ENCODE measurements around the gene SS18.
A peak's percentile ranks its signal among the peaks of the same experiment; 100 is the strongest.
"Not testable (repeated sequence)": the region's sequence is repeated elsewhere in the genome, so short reads cannot be mapped to it uniquely, and the experiment has no call there.

The SS18 gene, protein sequence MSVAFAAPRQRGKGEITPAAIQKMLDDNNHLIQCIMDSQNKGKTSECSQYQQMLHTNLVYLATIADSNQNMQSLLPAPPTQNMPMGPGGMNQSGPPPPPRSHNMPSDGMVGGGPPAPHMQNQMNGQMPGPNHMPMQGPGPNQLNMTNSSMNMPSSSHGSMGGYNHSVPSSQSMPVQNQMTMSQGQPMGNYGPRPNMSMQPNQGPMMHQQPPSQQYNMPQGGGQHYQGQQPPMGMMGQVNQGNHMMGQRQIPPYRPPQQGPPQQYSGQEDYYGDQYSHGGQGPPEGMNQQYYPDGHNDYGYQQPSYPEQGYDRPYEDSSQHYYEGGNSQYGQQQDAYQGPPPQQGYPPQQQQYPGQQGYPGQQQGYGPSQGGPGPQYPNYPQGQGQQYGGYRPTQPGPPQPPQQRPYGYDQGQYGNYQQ

DNA sequence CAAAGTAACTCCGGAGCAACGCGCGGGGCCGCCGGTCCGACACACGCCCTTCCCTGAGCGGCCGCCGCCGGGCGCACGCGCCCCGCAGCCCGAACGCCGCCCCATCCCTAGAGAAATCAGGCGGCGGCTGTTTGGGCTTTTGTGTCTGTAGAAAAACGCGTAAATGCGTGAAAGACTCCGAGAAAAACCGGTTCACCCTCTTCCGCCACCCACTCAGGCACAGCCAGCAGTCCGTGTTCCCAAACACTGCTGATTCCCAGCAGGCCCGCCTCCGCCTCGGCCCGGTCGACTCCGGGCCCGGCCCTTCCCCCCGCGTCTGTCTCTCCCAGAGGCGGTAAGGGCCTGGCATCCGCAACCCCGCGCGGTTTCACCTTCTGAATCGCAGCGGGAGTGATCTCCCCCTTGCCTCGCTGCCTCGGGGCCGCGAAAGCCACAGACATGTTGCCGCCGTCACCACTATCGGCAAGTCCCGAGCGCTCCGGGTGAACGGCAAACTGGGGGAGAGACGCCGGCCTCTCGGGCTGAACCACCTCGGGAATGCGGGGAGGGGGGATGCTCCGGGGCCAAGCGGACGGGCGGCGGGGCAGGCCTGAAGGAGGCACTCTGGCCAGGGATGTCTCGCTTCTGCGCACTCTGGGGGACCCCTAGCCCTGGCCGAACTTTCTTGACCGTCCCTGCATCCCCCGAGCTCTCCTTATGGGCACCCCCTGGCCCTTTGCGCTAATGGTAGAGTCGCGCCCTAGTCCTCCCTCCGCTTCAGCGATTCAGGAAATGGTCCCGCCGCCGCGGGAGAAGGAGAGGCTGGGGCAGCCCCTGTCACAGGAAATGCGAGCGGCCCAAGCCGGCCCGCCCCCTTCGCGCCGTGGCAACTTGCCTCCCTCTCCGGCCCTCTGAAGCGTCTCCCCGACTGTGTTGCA, at the start of gene SS18:
TSS of gene SS18 (minus strand) at position 484 of the 917 bp plus-strand sequence. CDS start at position 440, 44 bp downstream.
- Histone ChIP-seq H3K27me3 (ENCODE audit: control insufficient read depth in 1 of 2, insufficient read depth in 2 of 2, low read length in 2 of 2) (no peaks in the 10 kb centered on the region), H3K36me3 (ENCODE audit: control insufficient read depth in 2 of 2, insufficient read depth in 2 of 2, low read length in 2 of 2) (peaks cover 0 to 3% of the 10 kb centered on the region in 2 donors), H3K4me3 (ENCODE audit: low read length in 2 of 2) (peak within 1 kb of the TSS; percentile 93 to 96), H3K9me3 (ENCODE audit: control insufficient read depth in 2 of 2, low read length in 2 of 2) (no peaks in the 10 kb centered on the region), H3K27ac (ENCODE audit: low read length) (peak within 1 kb of the TSS; percentile 97), H3K4me1 (ENCODE audit: control insufficient read depth, insufficient read depth, low read length) (no peaks in the 10 kb centered on the region), H3K9ac (ENCODE audit: low read length in 2 of 2) (peak within 1 kb of the TSS; percentile 95)

DNA sequence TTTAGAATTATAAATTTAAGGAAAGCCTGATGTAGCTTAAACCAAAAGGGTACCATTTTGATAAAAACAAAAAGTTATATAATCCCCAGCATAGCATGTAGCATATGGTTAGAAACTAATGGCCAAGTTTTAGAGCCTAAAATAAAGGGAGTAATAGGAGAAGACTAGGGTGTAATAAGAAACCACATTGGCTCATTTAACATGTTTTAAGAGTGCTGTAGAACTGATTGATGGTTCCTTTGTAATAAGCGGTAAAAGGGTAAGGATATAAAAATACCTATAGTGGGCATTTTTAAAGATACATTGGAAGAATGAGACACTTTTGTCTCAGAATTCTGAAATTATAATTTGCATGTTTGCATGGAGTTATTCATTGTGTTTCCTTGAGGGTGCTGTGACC, 45.1 kb upstream of the SS18 start:
- no peak overlapping the region for H3K4me3 ChIP-seq (ENCODE audit: low read length in 2 of 2)
- no peak overlapping the region for H3K9ac ChIP-seq (ENCODE audit: low read length in 2 of 2)

DNA sequence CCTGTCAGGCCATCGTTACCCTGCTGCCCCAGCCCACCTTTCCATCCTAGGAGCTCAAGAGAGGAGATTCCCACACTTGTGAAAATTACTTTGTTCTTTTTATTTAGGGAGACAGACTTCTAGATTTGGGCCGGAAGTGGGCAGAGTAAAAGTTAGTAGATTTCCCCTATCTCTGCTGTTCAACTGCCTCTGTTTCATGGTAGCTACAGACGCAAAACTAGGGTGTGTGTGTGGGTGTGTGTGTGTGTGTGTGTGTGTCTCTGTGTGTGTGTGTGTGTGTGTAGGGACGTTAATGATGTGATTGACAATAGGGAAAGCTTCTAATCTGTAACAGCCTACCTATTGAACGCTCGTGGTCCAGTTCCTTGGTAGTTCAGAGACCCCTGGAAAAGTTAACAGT, 43.7 kb upstream of the SS18 start:
- no peak overlapping the region for H3K27ac ChIP-seq (ENCODE audit: low read length)
- H3K9ac ChIP-seq (ENCODE audit: low read length in 2 of 2): no peak overlapping the region
- no peaks in the 10 kb centered on the region for H3K9me3 ChIP-seq (ENCODE audit: control insufficient read depth in 2 of 2, low read length in 2 of 2)
- H3K4me3 ChIP-seq (ENCODE audit: low read length in 2 of 2): no peak overlapping the region
- H3K27me3 ChIP-seq (ENCODE audit: control insufficient read depth in 1 of 2, insufficient read depth in 2 of 2, low read length in 2 of 2): no peaks in the 10 kb centered on the region
- no peaks in the 10 kb centered on the region for H3K4me1 ChIP-seq (ENCODE audit: control insufficient read depth, insufficient read depth, low read length)
- H3K36me3 ChIP-seq (ENCODE audit: control insufficient read depth in 2 of 2, insufficient read depth in 2 of 2, low read length in 2 of 2): no peaks in the 10 kb centered on the region

More for the DNA sequence above, 45.1 kb upstream of the SS18 start:
- Histone ChIP-seq H3K36me3 (ENCODE audit: control insufficient read depth in 2 of 2, insufficient read depth in 2 of 2, low read length in 2 of 2) (no peaks in the 10 kb centered on the region), H3K9me3 (ENCODE audit: control insufficient read depth in 2 of 2, low read length in 2 of 2) (no peaks in the 10 kb centered on the region), H3K4me1 (ENCODE audit: control insufficient read depth, insufficient read depth, low read length) (no peaks in the 10 kb centered on the region), H3K27me3 (ENCODE audit: control insufficient read depth in 1 of 2, insufficient read depth in 2 of 2, low read length in 2 of 2) (no peaks in the 10 kb centered on the region), H3K27ac (ENCODE audit: low read length) (no peak overlapping the region)

DNA sequence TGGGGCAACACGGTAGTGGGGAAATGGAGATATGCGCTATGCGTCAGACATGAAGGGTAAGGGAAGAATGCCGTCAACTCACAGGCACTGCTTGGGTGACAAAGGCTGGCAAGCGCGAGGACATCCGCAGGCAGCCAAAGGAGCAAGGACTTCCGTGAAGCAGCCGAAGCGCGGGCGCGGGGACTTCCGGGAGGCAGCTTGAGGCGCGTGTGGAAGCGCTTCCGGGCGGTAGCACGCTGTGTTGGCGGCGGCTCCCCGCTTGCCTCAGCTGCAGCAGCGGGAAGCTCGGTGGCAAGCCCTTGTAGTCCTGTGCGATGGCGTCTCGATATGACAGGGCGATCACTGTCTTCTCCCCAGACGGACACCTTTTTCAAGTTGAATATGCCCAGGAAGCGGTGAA, 43.2 kb upstream of the SS18 start, which contains the start of gene PSMA8:
TSS of gene PSMA8 (plus strand) at position 218 of the 400 bp plus-strand sequence. CDS start at position 315, 97 bp downstream.
- Histone ChIP-seq H3K4me1 (ENCODE audit: control insufficient read depth, insufficient read depth, low read length) (no peaks in the 10 kb centered on the region), H3K27me3 (ENCODE audit: control insufficient read depth in 1 of 2, insufficient read depth in 2 of 2, low read length in 2 of 2) (no peaks in the 10 kb centered on the region), H3K27ac (ENCODE audit: low read length) (no peak within 1 kb of the TSS), H3K9me3 (ENCODE audit: control insufficient read depth in 2 of 2, low read length in 2 of 2) (no peaks in the 10 kb centered on the region), H3K9ac (ENCODE audit: low read length in 2 of 2) (no peak within 1 kb of the TSS), H3K4me3 (ENCODE audit: low read length in 2 of 2) (no peak within 1 kb of the TSS), H3K36me3 (ENCODE audit: control insufficient read depth in 2 of 2, insufficient read depth in 2 of 2, low read length in 2 of 2) (no peaks in the 10 kb centered on the region)

DNA sequence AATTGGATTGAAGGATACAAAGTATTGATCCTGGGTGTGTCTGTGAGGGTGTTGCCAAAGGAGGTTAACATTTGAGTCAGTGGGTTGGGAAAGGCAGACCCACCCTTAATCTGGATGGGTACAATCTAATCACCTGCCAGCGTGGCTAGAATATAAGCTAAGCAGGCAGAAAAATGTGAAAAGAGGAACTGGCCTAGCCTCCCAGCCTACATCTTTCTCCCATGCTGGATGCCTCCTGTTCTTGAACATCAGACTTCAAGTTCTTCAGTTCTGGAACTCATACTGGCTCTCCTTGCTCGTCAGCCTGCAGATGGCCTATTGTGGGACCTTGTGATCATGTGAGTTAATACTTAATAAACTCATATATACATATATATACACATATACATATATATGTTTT, 37.8 kb upstream of the SS18 start:
- H3K9me3 ChIP-seq (ENCODE audit: control insufficient read depth in 2 of 2, low read length in 2 of 2); H3K27me3 ChIP-seq (ENCODE audit: control insufficient read depth in 1 of 2, insufficient read depth in 2 of 2, low read length in 2 of 2); H3K4me1 ChIP-seq (ENCODE audit: control insufficient read depth, insufficient read depth, low read length); H3K36me3 ChIP-seq (ENCODE audit: control insufficient read depth in 2 of 2, insufficient read depth in 2 of 2, low read length in 2 of 2); H3K9ac ChIP-seq (ENCODE audit: low read length in 2 of 2); H3K4me3 ChIP-seq (ENCODE audit: low read length in 2 of 2); H3K27ac ChIP-seq (ENCODE audit: low read length): not testable (repeated sequence)

DNA sequence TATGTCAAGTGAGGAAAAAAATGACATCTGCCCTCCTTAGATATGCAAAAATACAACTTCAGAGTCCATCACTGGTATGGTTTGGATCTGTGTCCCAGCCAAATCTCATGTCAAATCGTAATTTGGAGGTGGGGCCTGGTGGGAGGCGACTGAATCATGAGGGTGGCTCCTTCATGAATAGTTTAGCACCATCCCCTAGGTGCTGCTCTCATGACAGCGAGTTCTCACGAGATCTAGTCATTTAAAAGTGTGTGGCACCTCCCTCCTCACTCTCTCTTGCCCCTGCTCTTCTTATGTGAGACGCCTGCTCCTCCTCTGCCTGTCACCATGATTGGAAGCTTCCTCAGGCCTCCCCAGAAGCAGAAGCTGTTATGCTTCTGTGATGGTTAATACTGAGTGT, 37.4 kb upstream of the SS18 start:
- Histone ChIP-seq H3K36me3 (ENCODE audit: control insufficient read depth in 2 of 2, insufficient read depth in 2 of 2, low read length in 2 of 2) (no peaks in the 10 kb centered on the region), H3K27ac (ENCODE audit: low read length) (no peak overlapping the region), H3K27me3 (ENCODE audit: control insufficient read depth in 1 of 2, insufficient read depth in 2 of 2, low read length in 2 of 2) (no peaks in the 10 kb centered on the region), H3K9me3 (ENCODE audit: control insufficient read depth in 2 of 2, low read length in 2 of 2) (no peaks in the 10 kb centered on the region), H3K4me1 (ENCODE audit: control insufficient read depth, insufficient read depth, low read length) (no peaks in the 10 kb centered on the region), H3K4me3 (ENCODE audit: low read length in 2 of 2) (no peak overlapping the region), H3K9ac (ENCODE audit: low read length in 2 of 2) (no peak overlapping the region)

DNA sequence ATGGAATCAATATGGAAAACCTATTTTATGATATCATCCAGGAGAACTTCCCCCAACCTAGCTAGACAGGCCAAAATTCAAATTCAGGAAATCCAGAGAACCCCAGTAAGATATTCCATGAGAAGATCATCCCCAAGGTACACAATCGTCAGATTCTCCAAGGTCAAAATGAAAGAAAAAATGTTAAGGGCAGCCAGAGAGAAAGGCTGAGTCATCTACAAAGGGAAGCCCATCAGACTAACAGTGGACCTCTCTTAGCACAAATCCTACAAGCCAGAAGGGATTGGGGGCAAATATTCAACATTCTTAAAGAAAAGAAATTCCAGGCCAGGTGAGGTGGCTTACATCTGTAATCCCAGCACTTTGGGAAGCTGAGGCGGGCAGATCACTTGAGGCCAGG, 31.6 kb upstream of the SS18 start:
- H3K4me3 ChIP-seq (ENCODE audit: low read length in 2 of 2); H3K9ac ChIP-seq (ENCODE audit: low read length in 2 of 2); H3K4me1 ChIP-seq (ENCODE audit: control insufficient read depth, insufficient read depth, low read length); H3K27me3 ChIP-seq (ENCODE audit: control insufficient read depth in 1 of 2, insufficient read depth in 2 of 2, low read length in 2 of 2); H3K36me3 ChIP-seq (ENCODE audit: control insufficient read depth in 2 of 2, insufficient read depth in 2 of 2, low read length in 2 of 2); H3K9me3 ChIP-seq (ENCODE audit: control insufficient read depth in 2 of 2, low read length in 2 of 2); H3K27ac ChIP-seq (ENCODE audit: low read length): not testable (repeated sequence)

DNA sequence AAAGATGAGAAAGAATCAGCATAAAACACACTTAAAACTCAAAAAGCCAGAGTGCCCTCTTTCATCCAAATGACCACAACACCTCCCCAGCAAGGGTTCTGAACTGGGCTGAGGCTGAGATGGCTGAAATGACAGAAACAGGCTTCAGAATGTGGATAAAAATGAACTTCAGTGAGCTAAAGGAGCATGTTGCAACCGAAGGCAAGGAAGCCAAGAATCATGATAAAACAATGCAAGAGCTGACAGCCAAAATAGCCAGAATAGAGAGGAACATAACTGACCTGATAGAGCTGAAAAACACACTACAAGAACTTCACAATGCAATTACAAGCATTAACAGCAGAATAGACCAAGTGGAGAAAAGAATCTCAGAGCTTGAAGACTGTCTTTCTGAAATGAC, 31.1 kb upstream of the SS18 start:
- Histone ChIP-seq H3K27me3 (ENCODE audit: control insufficient read depth in 1 of 2, insufficient read depth in 2 of 2, low read length in 2 of 2) (peaks cover 0 to 2% of the 10 kb centered on the region in 2 donors), H3K27ac (ENCODE audit: low read length) (no peak overlapping the region), H3K9me3 (ENCODE audit: control insufficient read depth in 2 of 2, low read length in 2 of 2) (no peaks in the 10 kb centered on the region), H3K36me3 (ENCODE audit: control insufficient read depth in 2 of 2, insufficient read depth in 2 of 2, low read length in 2 of 2) (no peaks in the 10 kb centered on the region), H3K4me3 (ENCODE audit: low read length in 2 of 2) (no peak overlapping the region), H3K9ac (ENCODE audit: low read length in 2 of 2) (no peak overlapping the region), H3K4me1 (ENCODE audit: control insufficient read depth, insufficient read depth, low read length) (no peaks in the 10 kb centered on the region)

DNA sequence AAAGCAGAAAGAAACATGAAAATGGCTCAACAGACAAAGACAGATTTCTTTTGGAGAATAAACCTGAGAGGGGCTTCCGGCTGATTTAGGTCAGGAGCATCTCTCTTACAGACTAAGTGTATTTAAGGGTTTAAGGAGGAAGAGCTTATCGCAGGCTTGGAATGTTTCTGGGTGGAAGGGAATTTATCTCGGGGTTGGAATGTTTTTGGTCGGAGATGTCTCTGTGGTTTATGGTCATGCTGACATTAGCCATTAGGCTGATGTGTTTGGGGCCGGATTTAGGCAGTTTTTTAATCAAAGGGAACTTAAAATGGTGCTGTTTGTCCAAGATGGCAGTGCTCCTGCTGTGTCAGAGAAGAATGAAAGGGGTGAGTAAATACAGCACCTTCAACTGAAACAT, 28.8 kb upstream of the SS18 start:
- no peaks in the 10 kb centered on the region for H3K4me1 ChIP-seq (ENCODE audit: control insufficient read depth, insufficient read depth, low read length)
- no peak overlapping the region for H3K4me3 ChIP-seq (ENCODE audit: low read length in 2 of 2)
- peaks cover 0 to 2% of the 10 kb centered on the region in 2 donors for H3K27me3 ChIP-seq (ENCODE audit: control insufficient read depth in 1 of 2, insufficient read depth in 2 of 2, low read length in 2 of 2)
- H3K9me3 ChIP-seq (ENCODE audit: control insufficient read depth in 2 of 2, low read length in 2 of 2): no peaks in the 10 kb centered on the region
- H3K36me3 ChIP-seq (ENCODE audit: control insufficient read depth in 2 of 2, insufficient read depth in 2 of 2, low read length in 2 of 2): no peaks in the 10 kb centered on the region
- no peak overlapping the region for H3K27ac ChIP-seq (ENCODE audit: low read length)
- H3K9ac ChIP-seq (ENCODE audit: low read length in 2 of 2): no peak overlapping the region

DNA sequence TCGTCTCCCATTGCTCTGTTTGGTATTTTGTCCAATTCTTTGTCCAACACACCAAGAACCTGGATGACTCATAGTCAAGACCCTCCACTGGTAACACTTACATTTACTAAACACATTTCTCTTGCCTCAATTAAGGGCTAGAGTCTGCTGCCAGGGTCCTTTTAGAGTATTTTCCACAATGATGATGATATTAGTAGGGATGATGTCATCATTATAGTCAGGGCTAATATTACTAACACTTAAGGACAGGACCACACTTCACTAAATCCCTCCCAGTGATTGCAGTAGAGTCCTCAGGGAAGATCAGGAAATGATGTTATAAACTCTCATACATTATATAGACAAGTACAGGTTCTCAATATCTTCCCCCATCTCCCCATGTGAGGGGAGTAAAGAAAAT, 13.6 kb upstream of the SS18 start:
- H3K9me3 ChIP-seq (ENCODE audit: control insufficient read depth in 2 of 2, low read length in 2 of 2): no peaks in the 10 kb centered on the region
- H3K4me1 ChIP-seq (ENCODE audit: control insufficient read depth, insufficient read depth, low read length): no peaks in the 10 kb centered on the region
- no peaks in the 10 kb centered on the region for H3K36me3 ChIP-seq (ENCODE audit: control insufficient read depth in 2 of 2, insufficient read depth in 2 of 2, low read length in 2 of 2)
- H3K4me3 ChIP-seq (ENCODE audit: low read length in 2 of 2): no peak overlapping the region
- no peak overlapping the region for H3K27ac ChIP-seq (ENCODE audit: low read length)
- no peaks in the 10 kb centered on the region for H3K27me3 ChIP-seq (ENCODE audit: control insufficient read depth in 1 of 2, insufficient read depth in 2 of 2, low read length in 2 of 2)
- no peak overlapping the region for H3K9ac ChIP-seq (ENCODE audit: low read length in 2 of 2)

Data from stomach smooth muscle (tissue), 2 donors.